ENCODE data around the gene CAPN15. TPM values are rescaled to one million over a fixed set of nuclear protein-coding genes. Genes with fewer than 3 reads are reported as not detected.

CAPN15 gene
- total RNA-seq, 1 experiment from 2014 or later: 26.7 TPM

DNA sequence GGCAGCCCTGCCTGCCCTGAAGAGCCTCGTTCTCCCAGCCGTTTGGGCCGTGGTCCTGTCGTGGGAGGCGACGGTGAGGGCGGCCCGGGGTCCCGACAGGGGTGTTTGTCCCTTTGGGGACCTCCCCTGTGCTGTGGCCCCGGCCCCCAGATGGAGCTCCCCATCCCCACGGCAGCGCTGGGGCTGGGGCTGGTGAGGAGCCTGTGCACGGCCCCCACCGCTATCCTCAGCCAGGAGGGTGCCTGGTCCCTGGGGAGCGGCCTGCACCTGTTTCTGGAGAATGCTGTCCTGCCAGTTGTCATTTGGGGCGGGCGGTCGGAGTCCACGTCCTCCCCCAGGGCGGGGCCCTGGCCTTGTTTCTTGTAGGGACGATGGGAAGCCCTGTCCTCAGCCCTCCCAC is 6.6 kb downstream of the CAPN15 start:
- DNase-seq: no peak
- Histone ChIP-seq H4K20me1 (ENCODE audit: insufficient read depth, low read depth, low read length) (peaks cover 24% of the 10 kb centered on the region), H2AFZ (ENCODE audit: low read length) (no peak overlapping the region), H3K4me1 (ENCODE audit: low read length) (peaks cover 6% of the 10 kb centered on the region), H3K27me3 (ENCODE audit: low read length) (no peaks in the 10 kb centered on the region), H3K36me3 (ENCODE audit: insufficient read depth, low read length) (peaks cover 2% of the 10 kb centered on the region), H3K9me3 (ENCODE audit: low read length) (no peaks in the 10 kb centered on the region), H3K9ac (ENCODE audit: low read length) (no peak overlapping the region), H3K79me2 (ENCODE audit: low read length) (peaks cover 73% of the 10 kb centered on the region), H3K4me2 (ENCODE audit: low read depth, low read length, poor library complexity, severe bottlenecking) (no peak overlapping the region), H3K4me3 (ENCODE audit: low read length) (no peak overlapping the region), H3K9me2 (replicated peaks; ENCODE audit: insufficient read depth, low read length) (no peaks in the 10 kb centered on the region), H3K27ac (ENCODE audit: low read length) (no peak overlapping the region)

DNA sequence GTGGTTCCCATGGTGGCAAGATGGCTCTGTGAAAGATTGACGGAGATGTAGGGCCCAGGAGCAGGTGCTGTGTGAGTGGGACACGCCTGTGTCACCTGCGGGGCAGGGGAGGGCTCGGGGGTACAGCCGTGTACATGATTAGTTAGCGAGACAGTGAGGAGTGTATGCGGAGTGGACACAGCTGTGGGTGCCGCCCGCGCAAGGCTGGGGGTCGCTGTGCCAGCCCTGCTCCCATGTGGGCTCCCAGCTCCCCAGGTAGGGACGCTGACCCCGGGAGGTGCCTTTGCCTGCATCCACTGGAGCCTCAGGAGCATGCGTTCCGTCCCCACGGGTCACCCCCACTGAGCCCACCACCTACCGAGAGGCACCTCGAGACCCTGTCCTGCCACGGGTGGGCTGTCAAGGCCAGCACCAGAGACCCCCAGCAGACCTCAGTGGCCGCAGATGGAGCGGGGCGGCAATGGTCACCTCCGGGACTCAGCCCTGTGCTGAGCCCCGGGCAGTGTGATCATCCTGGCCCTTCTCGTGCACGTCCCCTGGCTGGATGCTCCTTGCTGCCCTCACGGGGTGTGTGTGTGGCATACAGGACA is 7.4 kb downstream of the CAPN15 start:
- peaks cover 16% of the 10 kb centered on the region for H4K20me1 ChIP-seq (ENCODE audit: insufficient read depth, low read depth, low read length)
- H3K79me2 ChIP-seq (ENCODE audit: low read length): peaks cover 73% of the 10 kb centered on the region

GRCh38 chr16:535446-536405 is 8.2 kb downstream of the CAPN15 start:
- H3K4me3 ChIP-seq (ENCODE audit: low read length): no peak overlapping the region
- H3K9ac ChIP-seq (ENCODE audit: low read length): no peak overlapping the region
- peaks cover 73% of the 10 kb centered on the region for H3K79me2 ChIP-seq (ENCODE audit: low read length)
- no peak overlapping the region for H2AFZ ChIP-seq (ENCODE audit: low read length)
- peaks cover 8% of the 10 kb centered on the region; the same call in 1 of the 2 replicates for H4K20me1 ChIP-seq (ENCODE audit: insufficient read depth, low read depth, low read length)
- no peaks in the 10 kb centered on the region for H3K9me2 ChIP-seq (replicated peaks; ENCODE audit: insufficient read depth, low read length)
- H3K27me3 ChIP-seq (ENCODE audit: low read length): no peaks in the 10 kb centered on the region
- no peak overlapping the region for H3K27ac ChIP-seq (ENCODE audit: low read length)
- no peaks in the 10 kb centered on the region for H3K9me3 ChIP-seq (ENCODE audit: low read length)
- no peaks in the 10 kb centered on the region for H3K4me1 ChIP-seq (ENCODE audit: low read length)
- no peak overlapping the region for H3K4me2 ChIP-seq (ENCODE audit: low read depth, low read length, poor library complexity, severe bottlenecking)
- peaks cover 3% of the 10 kb centered on the region for H3K36me3 ChIP-seq (ENCODE audit: insufficient read depth, low read length)
- DNase-seq: no peak

More for the DNA sequence above, 7.4 kb downstream of the CAPN15 start:
- H3K4me1 ChIP-seq (ENCODE audit: low read length): no peaks in the 10 kb centered on the region
- no peak overlapping the region for H2AFZ ChIP-seq (ENCODE audit: low read length)
- H3K9ac ChIP-seq (ENCODE audit: low read length): no peak overlapping the region
- H3K27me3 ChIP-seq (ENCODE audit: low read length): no peaks in the 10 kb centered on the region
- no peak overlapping the region for H3K4me2 ChIP-seq (ENCODE audit: low read depth, low read length, poor library complexity, severe bottlenecking)
- DNase-seq: no peak
- H3K9me3 ChIP-seq (ENCODE audit: low read length): no peaks in the 10 kb centered on the region
- H3K36me3 ChIP-seq (ENCODE audit: insufficient read depth, low read length): peaks cover 3% of the 10 kb centered on the region
- H3K4me3 ChIP-seq (ENCODE audit: low read length): no peak overlapping the region
- H3K9me2 ChIP-seq (replicated peaks; ENCODE audit: insufficient read depth, low read length): no peaks in the 10 kb centered on the region
- H3K27ac ChIP-seq (ENCODE audit: low read length): no peak overlapping the region

DNA sequence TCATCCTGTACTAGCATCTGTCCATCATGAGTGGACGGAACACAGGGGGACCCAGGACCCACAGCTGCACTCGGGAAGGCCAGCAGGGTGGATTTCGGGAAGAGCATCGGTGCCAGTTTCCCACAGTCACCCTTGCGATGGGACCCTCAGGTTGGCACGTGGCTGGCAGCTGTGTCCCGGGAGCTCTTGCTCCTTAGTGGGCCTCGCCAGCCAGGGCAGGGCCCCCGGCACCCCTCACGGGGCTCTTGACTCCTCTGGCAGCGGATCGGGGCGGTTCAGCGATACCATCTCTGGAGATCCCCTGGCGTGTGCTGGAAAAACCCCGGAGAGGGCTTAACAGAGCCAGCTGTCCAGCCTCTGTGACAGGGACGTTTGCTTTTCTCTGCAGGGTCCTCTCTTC is 9.2 kb downstream of the CAPN15 start:
- Histone ChIP-seq H3K27me3 (ENCODE audit: low read length) (no peaks in the 10 kb centered on the region), H4K20me1 (ENCODE audit: insufficient read depth, low read depth, low read length) (peaks cover 5% of the 10 kb centered on the region; the same call in 1 of the 2 replicates), H3K79me2 (ENCODE audit: low read length) (peaks cover 71% of the 10 kb centered on the region), H3K4me1 (ENCODE audit: low read length) (no peaks in the 10 kb centered on the region), H3K9ac (ENCODE audit: low read length) (no peak overlapping the region), H3K27ac (ENCODE audit: low read length) (no peak overlapping the region), H3K9me2 (replicated peaks; ENCODE audit: insufficient read depth, low read length) (no peaks in the 10 kb centered on the region), H3K9me3 (ENCODE audit: low read length) (no peaks in the 10 kb centered on the region), H3K36me3 (ENCODE audit: insufficient read depth, low read length) (peaks cover 3% of the 10 kb centered on the region), H2AFZ (ENCODE audit: low read length) (no peak overlapping the region), H3K4me2 (ENCODE audit: low read depth, low read length, poor library complexity, severe bottlenecking) (no peak overlapping the region), H3K4me3 (ENCODE audit: low read length) (no peak overlapping the region)
- DNase-seq: no peak

- Histone ChIP-seq H3K79me2 (ENCODE audit: low read length) (peaks cover 70% of the 10 kb centered on the region), H3K9me3 (ENCODE audit: low read length) (no peaks in the 10 kb centered on the region), H3K36me3 (ENCODE audit: insufficient read depth, low read length) (peaks cover 3% of the 10 kb centered on the region), H3K27me3 (ENCODE audit: low read length) (no peaks in the 10 kb centered on the region), H3K9ac (ENCODE audit: low read length) (no peak overlapping the region), H2AFZ (ENCODE audit: low read length) (no peak overlapping the region), H3K4me1 (ENCODE audit: low read length) (no peaks in the 10 kb centered on the region), H3K27ac (ENCODE audit: low read length) (no peak overlapping the region), H3K9me2 (replicated peaks; ENCODE audit: insufficient read depth, low read length) (no peaks in the 10 kb centered on the region), H3K4me2 (ENCODE audit: low read depth, low read length, poor library complexity, severe bottlenecking) (no peak overlapping the region), H3K4me3 (ENCODE audit: low read length) (no peak overlapping the region), H4K20me1 (ENCODE audit: insufficient read depth, low read depth, low read length) (peaks cover 8% of the 10 kb centered on the region; the same call in 1 of the 2 replicates)
- DNase-seq: no peak
Observed at GRCh38 chr16:537415-538335, 10.2 kb downstream of the CAPN15 start.

DNA sequence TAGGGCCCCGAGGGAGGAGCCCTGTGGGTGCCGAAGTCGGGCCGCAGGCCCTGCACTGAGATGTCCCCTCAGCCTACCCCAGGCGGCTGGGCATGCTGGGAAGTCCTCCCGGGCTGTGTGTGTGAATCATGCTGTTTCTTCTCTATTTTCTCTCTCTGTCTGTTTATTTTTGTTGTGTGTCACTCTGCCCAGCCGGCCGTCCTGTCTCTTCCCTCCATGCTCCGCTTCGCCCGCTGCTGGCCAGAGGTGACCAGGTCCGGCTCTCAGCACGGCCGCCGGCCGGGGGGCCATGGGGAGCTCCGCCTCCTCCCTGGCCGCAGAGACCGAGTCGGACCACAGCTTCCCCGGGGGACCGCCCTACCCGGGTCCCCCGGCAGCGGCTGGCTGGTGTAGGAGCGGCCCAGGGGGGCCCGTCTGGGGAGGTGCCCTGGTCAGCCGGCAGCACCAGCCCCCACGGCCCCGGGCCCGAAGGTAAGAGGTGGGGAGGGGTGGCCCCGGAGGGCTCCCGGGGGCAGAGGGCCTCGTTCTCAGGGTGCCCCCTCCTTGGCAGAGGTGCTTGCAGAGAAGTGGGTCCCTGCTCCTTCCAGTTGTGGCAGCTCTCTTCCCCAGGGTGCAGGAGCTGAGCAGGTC is 12.5 kb downstream of the CAPN15 start:
- DNase-seq: no peak
- H3K4me2 ChIP-seq (ENCODE audit: low read depth, low read length, poor library complexity, severe bottlenecking): no peak overlapping the region
- H3K9ac ChIP-seq (ENCODE audit: low read length): no peak overlapping the region
- H3K27me3 ChIP-seq (ENCODE audit: low read length): no peaks in the 10 kb centered on the region
- H3K9me2 ChIP-seq (replicated peaks; ENCODE audit: insufficient read depth, low read length): no peaks in the 10 kb centered on the region
- H3K79me2 ChIP-seq (ENCODE audit: low read length): peaks cover 57% of the 10 kb centered on the region
- H3K36me3 ChIP-seq (ENCODE audit: insufficient read depth, low read length): peaks cover 3% of the 10 kb centered on the region
- H3K27ac ChIP-seq (ENCODE audit: low read length): no peak overlapping the region
- H3K4me1 ChIP-seq (ENCODE audit: low read length): no peaks in the 10 kb centered on the region
- H4K20me1 ChIP-seq (ENCODE audit: insufficient read depth, low read depth, low read length): 0 out of 2 replicates have a peak, but pooled peaks cover 2% of the 10 kb centered on the region
- H3K4me3 ChIP-seq (ENCODE audit: low read length): no peak overlapping the region
- no peak overlapping the region for H2AFZ ChIP-seq (ENCODE audit: low read length)
- no peaks in the 10 kb centered on the region for H3K9me3 ChIP-seq (ENCODE audit: low read length)

DNA sequence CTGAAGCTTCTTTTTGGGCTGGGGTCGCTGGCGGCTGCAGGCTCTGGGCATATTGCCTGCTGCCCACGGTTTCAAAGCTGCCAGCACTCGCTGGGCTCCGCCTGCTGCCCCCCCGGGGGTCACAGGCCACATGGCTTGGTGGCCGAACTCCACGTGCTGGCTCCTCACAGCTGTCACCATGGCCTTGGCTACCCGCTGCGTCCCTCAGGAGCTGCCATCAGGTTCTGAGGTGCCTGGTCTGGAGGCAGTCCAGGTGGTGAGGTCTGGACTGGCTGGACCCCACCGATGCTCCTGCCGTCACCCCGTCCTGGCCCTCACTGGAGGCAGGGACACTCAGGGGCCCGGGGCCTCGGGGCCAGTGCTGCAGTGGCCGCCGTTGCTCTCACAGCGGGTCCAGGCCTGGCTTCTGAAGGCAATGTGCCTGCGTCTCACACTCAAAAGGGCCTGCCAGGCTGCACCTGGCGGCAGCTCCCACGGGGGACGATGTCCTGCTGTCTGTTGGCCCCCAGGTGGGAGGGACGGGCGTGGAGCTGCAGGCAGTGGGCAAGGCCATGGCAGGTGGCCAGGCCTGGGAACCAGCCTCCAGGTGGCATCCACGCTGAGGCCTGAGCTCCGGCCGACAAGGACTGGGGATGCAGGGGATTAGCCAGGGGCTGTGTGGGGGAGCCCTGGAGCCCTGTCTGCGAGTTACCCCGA is 13.3 kb downstream of the CAPN15 start:
- H3K9ac ChIP-seq (ENCODE audit: low read length): no peak overlapping the region
- H3K79me2 ChIP-seq (ENCODE audit: low read length): peaks cover 51% of the 10 kb centered on the region
- H3K27me3 ChIP-seq (ENCODE audit: low read length): no peaks in the 10 kb centered on the region
- no peaks in the 10 kb centered on the region for H3K4me1 ChIP-seq (ENCODE audit: low read length)
- no peaks in the 10 kb centered on the region for H3K9me3 ChIP-seq (ENCODE audit: low read length)
- H4K20me1 ChIP-seq (ENCODE audit: insufficient read depth, low read depth, low read length): 0 out of 2 replicates have a peak, but pooled peaks cover 2% of the 10 kb centered on the region
- no peak overlapping the region for H3K27ac ChIP-seq (ENCODE audit: low read length)
- DNase-seq: no peak
- peaks cover 3% of the 10 kb centered on the region for H3K36me3 ChIP-seq (ENCODE audit: insufficient read depth, low read length)
- H2AFZ ChIP-seq (ENCODE audit: low read length): no peak overlapping the region
- H3K9me2 ChIP-seq (replicated peaks; ENCODE audit: insufficient read depth, low read length): no peaks in the 10 kb centered on the region
- H3K4me2 ChIP-seq (ENCODE audit: low read depth, low read length, poor library complexity, severe bottlenecking): no peak overlapping the region
- no peak overlapping the region for H3K4me3 ChIP-seq (ENCODE audit: low read length)
